Type B pancreatic cell (in vitro differentiated cells): ENCODE data around the gene ANGPTL1. TPM values are rescaled to one million over a fixed set of nuclear protein-coding genes. Genes with fewer than 3 reads are reported as not detected.

ENCODE experiments used
- DNase-seq: peaks from one replicate; pipeline ENCODE4 v3.0.0; 2021; ENCODE audit warnings: mixed read lengths; ENCODE audit not compliant: unreplicated experiment; ENCODE audit errors: extremely low spot score
- H3K27ac Mint-ChIP-seq: 2 replicates; pipeline ENCODE4 v1.8.0; 2021; ENCODE audit warnings: mild to moderate bottlenecking, mixed read lengths
- H3K27me3 Mint-ChIP-seq: 2 replicates; pipeline ENCODE4 v1.8.0; 2021; ENCODE audit warnings: mixed read lengths
- H3K36me3 Mint-ChIP-seq: 2 replicates; pipeline ENCODE4 v1.8.0; 2021; ENCODE audit warnings: mixed read lengths
- H3K4me1 Mint-ChIP-seq: one replicate; pipeline ENCODE4 v1.8.0; 2021; ENCODE audit warnings: mixed read lengths; ENCODE audit not compliant: unreplicated experiment
- H3K4me3 Mint-ChIP-seq: 2 replicates; pipeline ENCODE4 v1.8.0; 2021; ENCODE audit warnings: mild to moderate bottlenecking, mixed read lengths
- H3K9me3 Mint-ChIP-seq: 2 replicates; pipeline ENCODE4 v1.8.0; 2021; ENCODE audit warnings: mixed read lengths
- CTCF ChIP-seq: fragments of 200-600 bp; sonication (generic); conservative IDR thresholded peaks from 2 replicates; pipeline ENCODE4 v1.5.0; 2021; ENCODE audit warnings: antibody characterized with exemption, mild to moderate bottlenecking
- total RNA-seq: library from RNA; stranded (reverse); gene quantifications from 2 replicates; pipeline ENCODE4 v1.2.1, GENCODE V29; 2021; ENCODE audit warnings: low replicate concordance

ANGPTL1 gene
- total RNA-seq, 1 donor from 2014 or later, result 17.9 TPM

GRCh38 chr1:178895928-178896327 is 25.1 kb upstream of the ANGPTL1 start:
- peaks cover 6% of the 10 kb centered on the region for H3K9me3 Mint-ChIP-seq
- H3K27me3 Mint-ChIP-seq, result no peaks in the 10 kb centered on the region
- no peak overlapping the region for H3K4me3 Mint-ChIP-seq
- no peak overlapping the region for H3K27ac Mint-ChIP-seq
- no peaks in the 10 kb centered on the region for H3K4me1 Mint-ChIP-seq
- TF ChIP-seq CTCF, result no peak
- peaks cover 28% of the 10 kb centered on the region for H3K36me3 Mint-ChIP-seq
- no peak for DNase-seq

GRCh38 chr1:178886551-178886950 is 15.7 kb upstream of the ANGPTL1 start:
- H3K27ac Mint-ChIP-seq, result no peak overlapping the region
- H3K9me3 Mint-ChIP-seq, result no peaks in the 10 kb centered on the region
- no peaks in the 10 kb centered on the region for H3K27me3 Mint-ChIP-seq
- DNase-seq, result no peak
- H3K36me3 Mint-ChIP-seq, result peaks cover 10% of the 10 kb centered on the region
- no peak overlapping the region for H3K4me3 Mint-ChIP-seq
- no peaks in the 10 kb centered on the region for H3K4me1 Mint-ChIP-seq
- no peak for TF ChIP-seq CTCF

GRCh38 chr1:178885869-178886268 is 15.0 kb upstream of the ANGPTL1 start:
- Mint-ChIP-seq H3K4me1 (no peaks in the 10 kb centered on the region), H3K27ac (no peak overlapping the region)

GRCh38 chr1:178881950-178882349 is 11.1 kb upstream of the ANGPTL1 start:
- H3K4me3 Mint-ChIP-seq, result no peak overlapping the region
- H3K4me1 Mint-ChIP-seq, result no peaks in the 10 kb centered on the region
- DNase-seq, result no peak
- H3K9me3 Mint-ChIP-seq, result no peaks in the 10 kb centered on the region
- no peak for TF ChIP-seq CTCF
- no peak overlapping the region for H3K27ac Mint-ChIP-seq
- no peaks in the 10 kb centered on the region for H3K27me3 Mint-ChIP-seq
- H3K36me3 Mint-ChIP-seq, result peaks cover 18% of the 10 kb centered on the region

More at GRCh38 chr1:178885869-178886268, 15.0 kb upstream of the ANGPTL1 start:
- TF ChIP-seq CTCF, result no peak
- Mint-ChIP-seq H3K4me3 (no peak overlapping the region), H3K9me3 (no peaks in the 10 kb centered on the region), H3K27me3 (no peaks in the 10 kb centered on the region), H3K36me3 (peaks cover 14% of the 10 kb centered on the region)
- DNase-seq, result no peak

GRCh38 chr1:178877896-178878295 is 7.0 kb upstream of the ANGPTL1 start:
- H3K4me3 Mint-ChIP-seq, result no peak overlapping the region
- no peak for TF ChIP-seq CTCF
- H3K27ac Mint-ChIP-seq, result no peak overlapping the region
- peaks cover 10% of the 10 kb centered on the region for H3K36me3 Mint-ChIP-seq
- peaks cover 1% of the 10 kb centered on the region for H3K4me1 Mint-ChIP-seq
- no peak for DNase-seq
- no peaks in the 10 kb centered on the region for H3K27me3 Mint-ChIP-seq
- H3K9me3 Mint-ChIP-seq, result no peaks in the 10 kb centered on the region

- no peak overlapping the region for H3K4me3 Mint-ChIP-seq
- no peak for DNase-seq
- no peak for TF ChIP-seq CTCF
- no peaks in the 10 kb centered on the region for H3K27me3 Mint-ChIP-seq
- no peak overlapping the region for H3K27ac Mint-ChIP-seq
- H3K9me3 Mint-ChIP-seq, result no peaks in the 10 kb centered on the region
- H3K36me3 Mint-ChIP-seq, result peaks cover 9% of the 10 kb centered on the region
- peaks cover 19% of the 10 kb centered on the region for H3K4me1 Mint-ChIP-seq
Observed at GRCh38 chr1:178875936-178876335, 5.1 kb upstream of the ANGPTL1 start.
